OCI-LY1 (cell line): ENCODE data around the gene MEIS1.

Source experiments
- H2AFZ ChIP-seq: fragments of 200-600 bp; sonication (generic), shearing (Covaris generic); 2 replicates; pipeline ENCODE4 v1.6.0; 2014; ENCODE audit warnings: antibody characterized with exemption, mild to moderate bottlenecking, low read length
- H3F3A ChIP-seq: fragments of 200-600 bp; sonication (generic), shearing (Covaris generic); 2 replicates; pipeline ENCODE4 v1.6.0; 2014; ENCODE audit warnings: mild to moderate bottlenecking, antibody characterized with exemption, low read length, moderate library complexity; ENCODE audit not compliant: insufficient read depth
- H3K27ac ChIP-seq: fragments of 200-600 bp; sonication (generic); 2 replicates; pipeline ENCODE4 v1.5.1; 2014; ENCODE audit warnings: low read length, mixed run types, mild to moderate bottlenecking, low read depth; ENCODE audit not compliant: poor library complexity, severe bottlenecking
- H3K27me3 ChIP-seq: fragments of 200-600 bp; sonication (generic); 2 replicates; pipeline ENCODE4 v1.6.0; 2014; ENCODE audit warnings: antibody characterized with exemption, mild to moderate bottlenecking, low read length, moderate library complexity; ENCODE audit not compliant: insufficient read depth
- H3K36me3 ChIP-seq: fragments of 200-600 bp; sonication (generic); 2 replicates; pipeline ENCODE4 v1.6.1; 2014; ENCODE audit warnings: mild to moderate bottlenecking, antibody characterized with exemption, low read length, moderate library complexity, mixed read lengths; ENCODE audit not compliant: insufficient read depth
- H3K4me1 ChIP-seq: fragments of 200-600 bp; sonication (generic); 2 replicates; pipeline ENCODE4 v1.5.1; 2014; ENCODE audit warnings: mild to moderate bottlenecking, low read length, moderate library complexity; ENCODE audit not compliant: insufficient read depth, severe bottlenecking
- H3K4me2 ChIP-seq: fragments of 200-600 bp; sonication (generic), shearing (Covaris generic); 2 replicates; pipeline ENCODE4 v1.6.1; 2014; ENCODE audit warnings: low read length
- H3K4me3 ChIP-seq: fragments of 200-600 bp; sonication (generic); 2 replicates; pipeline ENCODE4 v1.5.1; 2014; ENCODE audit warnings: low read length, low read depth, mild to moderate bottlenecking, mixed read lengths; ENCODE audit not compliant: poor library complexity, severe bottlenecking
- H3K79me2 ChIP-seq: fragments of 200-600 bp; shearing (Covaris generic); 2 replicates; pipeline ENCODE4 v1.6.1; 2016; ENCODE audit warnings: mixed run types, low read length, mixed read lengths; ENCODE audit not compliant: insufficient read depth
- H3K9ac ChIP-seq: fragments of 200-600 bp; sonication (generic), shearing (Covaris generic); 2 replicates; pipeline ENCODE4 v1.6.1; 2014; ENCODE audit warnings: mild to moderate bottlenecking, low read length, mixed read lengths
- H3K9me2 ChIP-seq: fragments of 200-600 bp; sonication (generic), shearing (Covaris generic); 2 replicates; pipeline ENCODE4 v1.6.1; 2014; ENCODE audit warnings: low read depth, mild to moderate bottlenecking, low read length, mixed read lengths
- H3K9me3 ChIP-seq: fragments of 200-600 bp; shearing (Covaris generic); 2 replicates; pipeline ENCODE4 v1.6.1; 2014; ENCODE audit warnings: low read length, mixed read lengths
- H4K20me1 ChIP-seq: fragments of 200-600 bp; sonication (generic), shearing (Covaris generic); 2 replicates; pipeline ENCODE4 v1.6.0; 2016; ENCODE audit warnings: mild to moderate bottlenecking, low read length; ENCODE audit not compliant: insufficient read depth
- CTCF ChIP-seq: fragments of 200-600 bp; sonication (generic), shearing (Covaris generic); IDR thresholded peaks from 2 replicates; pipeline ENCODE4 v1.5.1; 2017; ENCODE audit warnings: mild to moderate bottlenecking, antibody characterized with exemption, low read length, moderate library complexity, mixed read lengths
- EZH2 ChIP-seq: fragments of 200-600 bp; sonication (generic), shearing (Covaris generic); IDR thresholded peaks from 2 replicates; pipeline ENCODE4 v1.8.0; 2017; ENCODE audit warnings: borderline replicate concordance, mixed run types, mild to moderate bottlenecking, antibody characterized with exemption, low read length, moderate library complexity, mixed read lengths

The MEIS1 gene

GRCh38 chr2:66604976-66605375 lies 170.1 kb downstream of the MEIS1 start:
- H3F3A ChIP-seq, result no peaks in the 10 kb centered on the region
- H3K9me3 ChIP-seq, result no peaks in the 10 kb centered on the region
- no peaks in the 10 kb centered on the region for H3K27me3 ChIP-seq
- no peaks in the 10 kb centered on the region for H4K20me1 ChIP-seq
- H3K4me1 ChIP-seq, result no peaks in the 10 kb centered on the region
- H3K79me2 ChIP-seq, result no peaks in the 10 kb centered on the region
- no peaks in the 10 kb centered on the region for H3K36me3 ChIP-seq
- no peak overlapping the region for H2AFZ ChIP-seq
- no peak overlapping the region for H3K27ac ChIP-seq
- H3K4me2 ChIP-seq, result no peak overlapping the region
- no peak for TF ChIP-seq CTCF
- TF ChIP-seq EZH2, result no peak
- H3K4me3 ChIP-seq, result no peak overlapping the region
- no peak overlapping the region for H3K9ac ChIP-seq
- no peaks in the 10 kb centered on the region for H3K9me2 ChIP-seq

DNA sequence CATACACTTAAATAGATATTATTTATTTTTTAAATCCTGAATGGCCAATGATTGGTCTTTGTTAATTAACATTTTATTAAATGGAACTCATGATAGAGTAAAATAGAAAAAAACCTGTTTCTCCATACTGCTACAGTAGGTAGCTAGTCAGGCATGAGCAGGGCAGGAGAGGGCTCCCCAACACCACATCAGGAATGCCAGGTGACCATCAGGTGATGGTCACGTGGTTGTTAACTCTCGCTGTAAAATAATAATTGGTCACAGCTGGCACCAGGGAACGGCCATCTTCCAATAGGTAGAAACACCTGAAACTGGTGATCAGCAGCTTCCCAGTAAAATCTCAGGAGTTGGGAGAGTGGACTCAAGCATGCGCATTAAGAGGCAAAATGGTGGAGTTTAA lies 172.2 kb downstream of the MEIS1 start:
- H3K27ac ChIP-seq, result no peak overlapping the region
- no peak overlapping the region for H3K4me3 ChIP-seq
- TF ChIP-seq EZH2, result no peak
- no peak for TF ChIP-seq CTCF
- H3K9ac ChIP-seq, result no peak overlapping the region
- H4K20me1 ChIP-seq, result no peaks in the 10 kb centered on the region
- no peak overlapping the region for H3K4me2 ChIP-seq
- no peaks in the 10 kb centered on the region for H3K9me2 ChIP-seq
- no peaks in the 10 kb centered on the region for H3K4me1 ChIP-seq
- H3F3A ChIP-seq, result no peaks in the 10 kb centered on the region
- no peaks in the 10 kb centered on the region for H3K79me2 ChIP-seq
- H3K27me3 ChIP-seq, result no peaks in the 10 kb centered on the region
- H3K36me3 ChIP-seq, result no peaks in the 10 kb centered on the region
- H2AFZ ChIP-seq, result no peak overlapping the region
- no peaks in the 10 kb centered on the region for H3K9me3 ChIP-seq
